Inflammatory macrophage (primary cell): ENCODE data around the gene SLC7A14.

Source experiments
- DNase-seq, 2 donors: peaks; one replicate each; pipeline ENCODE4 v3.0.0-alpha.2; 2020 to 2022

Gene SLC7A14

GRCh38 chr3:170469151-170470062 is 116.5 kb downstream of the SLC7A14 start:
- no peak for DNase-seq

GRCh38 chr3:170467571-170468147 is 118.2 kb downstream of the SLC7A14 start:
- DNase-seq, result no peak

- no peak for DNase-seq
Measured at GRCh38 chr3:170467007-170467406, 118.9 kb downstream of the SLC7A14 start.

- no peak for DNase-seq
Measured at GRCh38 chr3:170465955-170466354, 119.9 kb downstream of the SLC7A14 start.

- DNase-seq, result no peak
Measured at GRCh38 chr3:170463011-170463410, 122.9 kb downstream of the SLC7A14 start.

- DNase-seq, result no peak
Measured at GRCh38 chr3:170458285-170458684, 127.6 kb downstream of the SLC7A14 start.

- no peak for DNase-seq
Measured at GRCh38 chr3:170454509-170454908, 131.4 kb downstream of the SLC7A14 start.

GRCh38 chr3:170450039-170450438 is 135.8 kb downstream of the SLC7A14 start:
- DNase-seq, result no peak

GRCh38 chr3:170448584-170448983 is 137.3 kb downstream of the SLC7A14 start:
- DNase-seq, result no peak

- no peak for DNase-seq
Measured at GRCh38 chr3:170443457-170443856, 142.4 kb downstream of the SLC7A14 start.

- no peak for DNase-seq
Measured at GRCh38 chr3:170442947-170443346, 142.9 kb downstream of the SLC7A14 start.

- no peak for DNase-seq
Measured at GRCh38 chr3:170441412-170441811, 144.5 kb downstream of the SLC7A14 start.

- DNase-seq, result no peak
Measured at GRCh38 chr3:170440344-170440743, 145.5 kb downstream of the SLC7A14 start.

GRCh38 chr3:170438836-170439235 is 147.0 kb downstream of the SLC7A14 start:
- DNase-seq, result no peak

- DNase-seq, result no peak
Measured at GRCh38 chr3:170437696-170438407, 148.0 kb downstream of the SLC7A14 start.

GRCh38 chr3:170437176-170437575 is 148.7 kb downstream of the SLC7A14 start:
- no peak for DNase-seq

GRCh38 chr3:170436697-170437096 is 149.2 kb downstream of the SLC7A14 start:
- DNase-seq, result no peak

GRCh38 chr3:170432416-170432815 is 153.5 kb downstream of the SLC7A14 start:
- DNase-seq, result no peak

GRCh38 chr3:170431054-170431453 is 154.8 kb downstream of the SLC7A14 start:
- DNase-seq, result no peak

- DNase-seq, result peak in 1 of 2 donors; percentile 14
Measured at GRCh38 chr3:170429050-170429449, 156.8 kb downstream of the SLC7A14 start.

GRCh38 chr3:170428095-170428494 is 157.8 kb downstream of the SLC7A14 start:
- no peak for DNase-seq

- no peak for DNase-seq
Measured at GRCh38 chr3:170426240-170426797, 159.6 kb downstream of the SLC7A14 start.
